RPMI8226 (cell line): Measurements from ENCODE around the gene AHI1.
"Not testable (repeated sequence)": the region's sequence is repeated elsewhere in the genome, so short reads cannot be mapped to it uniquely, and the experiment has no call there.

ENCODE experiments used
- DNase-seq: peaks from one replicate; pipeline ENCODE4 v3.0.0-alpha.2; 2015

AHI1 gene

GRCh38 chr6:135256866-135257265 is 240.7 kb downstream of the AHI1 start:
- no peak for DNase-seq

DNA sequence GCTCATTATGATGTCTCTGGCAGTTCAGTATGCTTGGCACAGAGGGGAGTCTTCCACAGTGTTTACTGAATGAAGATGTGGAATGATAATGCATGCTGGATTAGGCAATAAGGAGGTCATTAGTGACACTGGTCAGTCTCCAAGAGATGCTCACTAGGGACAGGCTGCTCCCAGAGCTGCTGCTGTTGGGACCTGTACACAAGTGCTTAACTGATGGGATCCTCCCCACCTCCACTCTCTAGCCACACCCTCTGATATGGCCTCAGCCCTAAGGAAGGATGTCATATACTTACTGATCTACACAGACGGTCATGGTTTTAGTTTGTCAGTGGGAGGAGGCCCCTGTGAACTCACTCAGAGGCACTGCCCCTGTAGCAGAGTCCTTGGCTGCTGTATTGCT is 243.1 kb downstream of the AHI1 start:
- no peak for DNase-seq

DNA sequence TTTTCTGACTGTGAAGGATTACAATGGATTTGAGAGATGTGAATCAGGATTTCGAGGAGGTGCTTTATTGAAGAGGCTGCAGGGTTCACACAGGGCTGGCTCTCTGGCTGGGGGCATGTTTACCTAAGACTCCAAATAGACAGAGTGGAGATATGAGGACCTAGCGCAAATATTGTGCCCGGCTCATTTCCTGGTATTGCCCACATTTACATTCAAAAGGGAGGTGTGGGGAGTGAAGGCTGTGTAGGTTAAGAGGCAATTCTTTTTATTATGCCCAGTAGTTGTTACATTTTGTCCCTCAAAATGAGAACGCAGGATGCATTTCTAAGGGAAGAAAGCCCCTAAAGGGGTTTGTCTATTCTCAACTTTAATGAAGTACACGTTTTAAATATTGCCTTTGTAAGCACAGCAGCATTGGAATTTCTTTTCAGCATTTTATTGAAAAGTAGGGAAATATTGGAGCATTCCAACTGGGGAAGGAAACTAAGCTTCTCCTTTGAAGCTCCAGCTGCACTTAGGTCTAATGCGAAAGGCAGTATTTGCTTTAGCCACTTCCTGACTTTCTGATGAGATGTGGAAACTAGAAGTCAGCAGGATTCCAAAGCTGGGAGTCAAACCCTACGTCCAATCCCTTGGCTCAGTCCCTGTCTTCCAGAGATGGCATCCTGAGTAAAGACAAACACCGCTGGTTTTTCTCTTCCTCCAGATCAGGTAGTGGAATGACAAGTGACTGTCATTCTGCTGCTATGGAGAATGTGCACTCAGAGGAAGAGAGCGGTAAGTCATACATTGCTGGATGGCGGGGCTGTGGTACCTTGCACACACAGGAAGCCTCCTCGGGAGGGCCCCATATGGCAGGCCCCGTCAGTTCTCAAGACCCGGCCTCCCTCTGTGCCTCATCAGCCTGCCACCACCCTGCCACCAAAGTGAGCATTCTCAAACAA is 245.8 kb downstream of the AHI1 start:
- DNase-seq: no peak

GRCh38 chr6:135250751-135251497 is 246.6 kb downstream of the AHI1 start:
- no peak for DNase-seq

GRCh38 chr6:135250234-135250633 is 247.3 kb downstream of the AHI1 start:
- no peak for DNase-seq

DNA sequence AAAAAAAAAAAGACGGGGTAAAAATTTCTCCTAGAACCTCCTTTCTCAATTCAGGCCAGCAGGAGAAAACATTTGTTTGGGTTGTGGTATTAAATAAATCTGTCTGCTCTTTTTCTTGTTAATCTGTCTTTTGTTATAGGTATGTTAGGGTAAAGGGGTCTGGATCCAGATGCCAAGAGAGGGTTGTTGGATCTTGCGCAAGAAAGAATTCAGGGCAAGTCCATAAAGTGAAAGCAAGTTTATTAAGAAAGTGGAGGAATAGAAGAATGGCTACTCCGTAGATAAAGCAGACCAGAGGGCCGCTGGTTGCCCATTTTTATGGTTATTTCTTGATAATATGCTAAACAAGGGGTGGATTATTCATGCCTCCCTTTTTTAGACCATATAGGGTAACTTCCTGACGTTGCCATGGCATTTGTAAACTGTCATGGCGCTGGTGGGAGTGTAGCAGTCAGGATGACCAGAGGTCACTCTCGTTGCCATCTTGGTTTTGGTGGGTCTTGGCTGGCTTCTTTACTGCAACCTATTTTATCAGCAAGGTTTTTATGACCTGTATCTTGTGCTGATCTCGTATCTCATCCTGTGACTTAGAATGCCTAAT is 251.0 kb downstream of the AHI1 start:
- DNase-seq: not testable (repeated sequence)

- no peak for DNase-seq
These were observed 252.7 kb downstream of the AHI1 start for GRCh38 chr6:135244805-135245204.

- no peak for DNase-seq
These were observed 253.4 kb downstream of the AHI1 start for GRCh38 chr6:135243871-135244796.

DNA sequence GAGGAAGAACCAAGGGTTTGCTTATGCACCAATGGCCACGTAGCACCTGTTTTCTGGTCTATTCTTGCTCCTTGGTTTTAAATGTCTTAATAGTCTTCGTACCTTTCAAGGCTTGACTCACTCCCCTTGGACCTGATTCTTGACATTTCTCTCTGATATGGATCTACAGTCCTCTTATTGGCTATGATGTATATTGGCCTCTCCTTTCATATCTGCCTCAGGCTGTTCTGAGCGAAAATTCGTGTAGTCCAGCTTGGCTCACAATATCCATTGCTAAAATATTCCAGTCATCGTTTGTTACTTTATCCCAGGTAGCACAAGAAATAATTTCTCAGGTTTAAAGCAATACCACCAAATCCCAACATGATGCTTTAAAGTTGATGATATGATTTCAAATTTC is 256.8 kb downstream of the AHI1 start:
- no peak for DNase-seq

GRCh38 chr6:135236732-135237131 is 260.8 kb downstream of the AHI1 start:
- no peak for DNase-seq

GRCh38 chr6:135236319-135236718 is 261.2 kb downstream of the AHI1 start:
- no peak for DNase-seq

- no peak for DNase-seq
These were observed 261.8 kb downstream of the AHI1 start for GRCh38 chr6:135235716-135236115.

GRCh38 chr6:135234492-135234780 is 263.1 kb downstream of the AHI1 start:
- no peak for DNase-seq

DNA sequence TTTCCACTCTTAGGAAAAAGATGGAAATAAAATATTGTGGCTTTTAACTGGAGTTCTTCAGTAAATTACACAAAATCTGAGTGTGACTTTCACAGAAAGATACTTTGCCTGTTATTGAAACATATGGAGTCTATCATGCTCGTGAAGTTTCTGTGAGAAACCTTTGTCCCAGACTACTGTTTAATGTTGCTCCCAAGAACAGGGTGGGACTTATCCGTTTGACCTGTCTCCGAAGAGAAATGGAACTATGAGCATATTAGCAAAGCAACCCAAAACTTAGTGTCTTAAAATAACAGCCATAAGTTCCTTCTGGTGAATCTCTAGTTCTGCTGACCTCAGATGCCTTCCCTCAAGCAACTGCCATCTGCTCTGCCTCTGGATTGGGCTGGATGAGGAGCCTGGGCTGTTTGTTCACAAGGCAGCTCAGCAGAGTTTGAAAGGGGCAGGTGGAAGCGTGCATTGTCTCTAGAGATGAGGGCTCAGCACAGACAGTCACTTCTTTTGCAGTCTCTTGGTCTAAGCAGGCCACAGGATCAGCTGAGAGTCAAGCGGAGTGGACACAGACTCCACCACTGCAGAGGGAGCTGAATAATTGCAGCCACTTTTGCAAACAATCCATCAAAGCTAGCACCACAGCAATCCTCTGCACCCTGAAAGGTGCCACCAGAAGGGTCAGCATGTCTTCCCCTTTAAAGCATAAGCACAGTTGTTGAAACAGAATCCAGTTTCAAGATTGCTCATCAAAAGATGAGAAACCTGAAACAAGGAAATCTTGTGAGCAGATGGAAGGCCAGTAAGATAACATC is 263.7 kb downstream of the AHI1 start:
- DNase-seq: peak; percentile 45
